Urinary bladder (tissue), 4 donors: ENCODE measurements around the gene VPS4A. TPM values are rescaled to one million over a fixed set of nuclear protein-coding genes. Genes with fewer than 3 reads are reported as not detected.
"Not testable (repeated sequence)": the region's sequence is repeated elsewhere in the genome, so short reads cannot be mapped to it uniquely, and the experiment has no call there.

Experiments used
- DNase-seq: peaks from one replicate; pipeline ENCODE4 v3.0.0-alpha.2; 2015; ENCODE audit errors: extremely low spot score
- H3K27ac ChIP-seq: one replicate; pipeline ENCODE4 v1.5.1; 2013; ENCODE audit warnings: low read depth, mild to moderate bottlenecking, moderate library complexity
- H3K36me3 ChIP-seq: one replicate; pipeline ENCODE4 v1.6.1; 2013; ENCODE audit warnings: mild to moderate bottlenecking, moderate library complexity; ENCODE audit not compliant: insufficient read depth
- H3K4me1 ChIP-seq: one replicate; pipeline ENCODE4 v1.6.1; 2013; ENCODE audit warnings: mild to moderate bottlenecking, moderate library complexity; ENCODE audit not compliant: insufficient read depth
- H3K4me3 ChIP-seq: one replicate; pipeline ENCODE4 v1.5.1; 2013; ENCODE audit warnings: low read depth, low read length
- WGBS: extraction: QIAGEN DNeasy Blood & Tissue Kit; methylation state at CpG from one replicate; pipeline ENCODE4 v1.1.7; 2013; 5-methylcytosine and 5-hydroxymethylcytosine counted together
- polyA plus RNA-seq: library from polyadenylated mRNA; stranded (reverse); fragments of 200-250 nt; gene quantifications from one replicate; pipeline ENCODE4 v1.2.3, GENCODE V29; 2013
- total RNA-seq: library from RNA; depleted of rRNA; stranded (reverse); fragments of >200 nt; gene quantifications from one replicate; pipeline ENCODE4 v1.2.3, GENCODE V29; 2014
- donor health status: healthy with polysubstance abuse.
- donor health status: healthy.

Gene VPS4A
- total and polyA plus RNA-seq, 2 donors: 15.7 to 36.7 TPM

DNA sequence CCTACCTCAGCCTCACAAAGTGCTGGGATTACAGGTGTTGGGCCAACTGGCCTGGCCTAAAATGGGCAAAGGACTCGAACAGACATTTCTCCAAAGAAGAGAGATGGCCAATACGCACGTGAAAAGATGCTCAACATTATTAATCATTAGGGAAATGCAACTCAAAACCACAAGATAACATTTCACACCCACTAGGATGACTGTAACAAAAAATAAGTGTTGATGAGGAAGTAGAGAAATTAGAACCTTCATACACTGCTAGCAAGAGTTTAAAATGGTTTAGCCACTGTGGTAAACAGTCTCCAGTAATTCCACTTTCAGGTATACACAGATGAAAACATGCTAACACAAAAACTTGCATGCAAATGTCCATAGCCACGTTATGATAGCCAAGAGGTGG is 34.8 kb downstream of the VPS4A start:
- Histone ChIP-seq H3K36me3 (no peaks in the 10 kb centered on the region), H3K4me1 (no peaks in the 10 kb centered on the region), H3K27ac (no peak overlapping the region), H3K4me3 (no peak overlapping the region)
- WGBS: 82% methylated on average over 4 of the region's 4 CpGs
- DNase-seq: no peak

DNA sequence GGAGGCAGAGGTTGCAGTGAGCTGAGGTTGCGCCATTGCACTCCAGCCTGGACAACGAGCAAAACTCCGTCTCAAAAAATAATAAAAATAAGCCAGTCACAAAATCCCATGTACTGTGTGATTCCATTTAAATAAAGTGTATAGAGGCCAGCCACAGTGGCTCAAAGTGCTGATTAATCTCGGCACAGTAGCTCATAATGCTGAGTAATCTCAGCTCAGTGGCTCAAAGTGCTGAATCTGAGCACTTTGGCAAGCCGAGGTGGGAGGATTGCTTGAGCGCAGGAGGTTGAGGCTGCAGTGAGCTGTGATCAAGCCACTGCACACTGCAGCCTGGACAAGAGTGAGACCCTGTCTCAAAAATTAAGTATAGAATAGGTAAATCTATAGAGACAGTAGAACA is 35.5 kb downstream of the VPS4A start:
- no peaks in the 10 kb centered on the region for H3K4me1 ChIP-seq
- 77% methylated on average over 6 of the region's 6 CpGs for WGBS
- H3K36me3 ChIP-seq: no peaks in the 10 kb centered on the region
- no peak overlapping the region for H3K27ac ChIP-seq
- DNase-seq: no peak
- H3K4me3 ChIP-seq: no peak overlapping the region

DNA sequence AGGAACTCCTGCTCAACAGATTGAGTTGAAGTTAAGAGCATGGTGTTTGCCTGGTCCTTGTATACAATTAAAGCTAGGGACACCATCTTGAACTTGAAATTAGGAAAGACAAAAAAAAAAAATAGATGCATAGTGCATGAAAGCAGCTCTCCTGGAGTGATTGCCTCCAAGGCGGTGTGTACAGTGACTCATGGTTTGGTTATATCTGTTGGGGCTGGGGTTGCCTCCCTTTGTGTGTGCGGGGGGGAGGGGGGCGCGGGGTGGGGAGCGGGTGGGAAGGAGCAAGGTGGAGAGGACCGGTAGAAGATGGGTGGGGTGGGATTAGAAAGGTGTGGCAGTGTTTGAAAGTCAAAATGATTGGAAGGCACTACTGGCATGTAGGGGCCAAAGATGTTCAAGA is 37.1 kb downstream of the VPS4A start:
- no peak overlapping the region for H3K27ac ChIP-seq
- H3K36me3 ChIP-seq: no peaks in the 10 kb centered on the region
- DNase-seq: no peak
- H3K4me3 ChIP-seq: no peak overlapping the region
- WGBS: 95% methylated on average over 6 of the region's 6 CpGs
- H3K4me1 ChIP-seq: no peaks in the 10 kb centered on the region

- Histone ChIP-seq H3K27ac (no peak overlapping the region), H3K4me3 (no peak overlapping the region), H3K4me1 (no peaks in the 10 kb centered on the region), H3K36me3 (no peaks in the 10 kb centered on the region)
- WGBS: 89% methylated on average over 10 of the region's 10 CpGs
- no peak for DNase-seq
These were observed 38.4 kb downstream of the VPS4A start for GRCh38 chr16:69349536-69349935.

DNA sequence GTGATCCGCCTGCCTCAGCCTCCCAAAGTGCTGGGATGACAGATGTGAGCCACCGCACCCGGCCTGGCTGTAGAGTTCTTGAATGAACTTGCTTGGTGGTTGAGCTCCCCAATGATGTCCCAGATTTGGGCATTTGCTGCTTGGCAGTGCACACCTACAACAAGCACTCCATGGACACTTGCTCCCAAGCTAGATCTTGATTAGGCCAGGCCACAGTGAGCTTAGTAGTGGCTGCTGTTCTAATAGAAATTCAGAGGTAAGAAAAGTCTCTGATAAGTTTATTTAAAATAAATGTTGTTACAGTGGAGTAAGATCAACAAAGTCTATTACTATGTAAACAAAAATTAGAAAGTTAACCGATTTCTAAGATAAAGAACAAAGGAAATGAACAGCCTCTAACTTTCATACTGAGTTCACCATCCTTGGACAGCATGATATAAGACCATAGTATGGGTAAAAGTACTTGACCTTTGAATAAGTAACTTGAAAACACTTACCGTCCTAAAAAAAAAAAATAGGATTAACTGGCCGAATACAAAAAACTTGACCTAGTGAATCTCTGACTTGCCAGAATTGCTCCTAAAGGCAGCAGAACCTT is 39.5 kb downstream of the VPS4A start:
- no peaks in the 10 kb centered on the region for H3K4me1 ChIP-seq
- no peak overlapping the region for H3K27ac ChIP-seq
- WGBS: 68% methylated on average over 6 of the region's 6 CpGs
- H3K4me3 ChIP-seq: no peak overlapping the region
- peaks cover under 1% of the 10 kb centered on the region for H3K36me3 ChIP-seq
- DNase-seq: no peak

DNA sequence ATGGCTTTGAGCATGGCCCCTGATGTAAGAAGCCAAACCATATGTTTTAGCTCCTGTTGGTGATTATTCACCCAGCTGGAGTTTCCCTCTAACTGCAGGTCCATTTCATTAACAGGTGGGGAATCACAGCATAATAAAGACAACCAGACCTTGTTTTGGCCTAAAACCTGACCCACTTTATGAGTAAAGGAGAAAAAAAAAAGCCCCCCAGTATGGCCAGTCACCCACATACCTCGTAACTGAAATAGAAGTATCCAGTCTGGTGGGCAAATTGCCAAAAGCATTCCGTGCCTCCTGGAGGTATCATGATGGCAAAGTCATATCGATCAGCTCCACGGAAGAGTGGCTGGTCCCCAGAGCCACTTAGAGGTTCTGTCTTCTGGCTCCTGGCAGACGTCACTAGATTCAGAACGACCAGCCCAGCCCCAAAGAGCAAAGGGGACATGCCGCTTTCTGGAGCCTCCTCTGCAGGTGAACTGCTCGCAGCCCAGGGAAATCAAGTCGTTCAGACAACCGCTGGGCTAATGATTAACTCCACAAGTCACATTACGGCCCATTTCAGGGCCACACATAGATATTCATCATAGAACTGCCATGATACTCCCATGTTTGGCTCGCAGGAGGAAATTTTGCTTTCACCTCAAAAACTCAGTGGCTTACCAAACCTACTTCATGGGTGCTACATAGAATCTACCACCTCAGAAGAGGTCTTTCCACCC is 40.3 kb downstream of the VPS4A start, which contains the start of gene TMED6:
TSS of gene TMED6 (minus strand) at position 478 of the 719 bp plus-strand sequence. CDS start at position 445, 33 bp downstream.
- peaks cover 3% of the 10 kb centered on the region for H3K36me3 ChIP-seq
- no peaks in the 10 kb centered on the region for H3K4me1 ChIP-seq
- H3K4me3 ChIP-seq: no peak within 1 kb of the TSS
- no peak for DNase-seq
- 85% methylated on average over 12 of the region's 12 CpGs for WGBS
- no peak within 1 kb of the TSS for H3K27ac ChIP-seq

DNA sequence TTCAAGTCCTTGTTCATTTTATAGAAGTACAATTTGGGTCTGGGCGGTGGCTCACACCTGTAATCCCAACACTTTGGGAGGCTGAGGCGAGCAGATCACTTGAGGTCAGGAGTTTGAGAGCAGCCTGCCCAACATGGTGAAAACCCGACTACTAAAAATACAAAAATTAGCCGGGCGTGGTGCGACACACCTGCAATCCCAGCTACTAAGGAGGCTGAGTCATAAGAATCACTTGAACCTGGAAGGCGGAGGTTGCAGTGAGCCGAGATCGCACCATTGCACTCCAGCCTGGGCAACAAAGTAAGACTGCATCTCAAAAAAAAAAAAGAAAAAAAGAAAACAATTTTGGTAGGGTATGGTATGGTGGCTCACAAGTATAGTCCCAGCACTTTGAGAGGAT is 48.9 kb downstream of the VPS4A start:
- DNase-seq, H3K4me1 ChIP-seq, H3K36me3 ChIP-seq, H3K27ac ChIP-seq, H3K4me3 ChIP-seq: not testable (repeated sequence)
- 98% methylated on average over 9 of the region's 9 CpGs for WGBS

GRCh38 chr16:69363281-69363717 is 52.1 kb downstream of the VPS4A start:
- Histone ChIP-seq H3K27ac (no peak overlapping the region), H3K4me3 (no peak overlapping the region), H3K36me3 (peaks cover 7% of the 10 kb centered on the region), H3K4me1 (no peaks in the 10 kb centered on the region)
- 93% methylated on average over 5 of the region's 5 CpGs for WGBS
- DNase-seq: no peak

- Histone ChIP-seq H3K4me1 (no peaks in the 10 kb centered on the region), H3K27ac (no peak overlapping the region), H3K36me3 (peaks cover 8% of the 10 kb centered on the region), H3K4me3 (no peak overlapping the region)
- 94% methylated on average over 2 of the region's 2 CpGs for WGBS
- DNase-seq: no peak
These were observed 52.9 kb downstream of the VPS4A start for GRCh38 chr16:69364088-69364487.

DNA sequence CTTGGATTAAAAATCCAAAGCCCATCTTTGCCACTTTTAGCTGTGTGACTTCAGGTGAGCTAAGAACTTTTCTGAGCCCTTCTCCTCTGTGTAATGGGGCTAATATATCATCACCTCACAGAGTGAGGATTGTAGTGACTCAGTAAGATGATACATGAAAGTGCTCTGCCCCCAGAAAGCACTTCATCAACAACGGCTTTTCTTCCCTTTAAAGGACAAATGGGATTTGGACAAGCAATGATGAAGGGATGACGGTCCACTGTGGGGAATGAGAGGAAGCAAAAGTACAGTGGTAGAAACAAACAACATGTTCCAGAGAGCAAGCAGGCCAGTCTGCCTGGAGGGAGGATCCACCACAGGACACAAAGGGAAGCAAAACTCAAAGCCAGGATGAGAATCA is 54.8 kb downstream of the VPS4A start:
- 86% methylated on average over 2 of the region's 2 CpGs for WGBS
- Histone ChIP-seq H3K4me3 (no peak overlapping the region), H3K4me1 (no peaks in the 10 kb centered on the region), H3K36me3 (peaks cover 10% of the 10 kb centered on the region), H3K27ac (no peak overlapping the region)
- no peak for DNase-seq

DNA sequence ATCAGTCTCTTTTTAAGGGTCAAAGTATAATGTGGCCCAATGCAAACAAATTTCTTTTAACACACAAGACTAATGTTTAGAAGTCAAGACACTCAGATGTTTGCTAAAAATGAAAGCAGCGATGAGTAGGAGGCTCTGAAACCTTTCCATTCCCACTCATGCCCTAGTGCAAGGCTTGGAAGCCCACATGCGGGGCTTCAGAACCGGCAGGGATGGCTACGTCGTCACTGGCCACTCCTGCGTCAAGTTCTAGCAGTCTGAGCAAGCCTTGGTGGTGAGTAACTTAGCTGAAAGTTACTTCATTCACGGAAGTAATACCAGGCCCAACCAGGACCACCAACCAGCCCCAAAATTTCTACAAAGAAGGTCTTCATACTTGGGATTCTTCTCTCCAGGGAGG is 55.3 kb downstream of the VPS4A start:
- no peak for DNase-seq
- Histone ChIP-seq H3K36me3 (peaks cover 10% of the 10 kb centered on the region), H3K4me1 (no peaks in the 10 kb centered on the region), H3K4me3 (no peak overlapping the region), H3K27ac (no peak overlapping the region)
- WGBS: 93% methylated on average over 7 of the region's 7 CpGs

DNA sequence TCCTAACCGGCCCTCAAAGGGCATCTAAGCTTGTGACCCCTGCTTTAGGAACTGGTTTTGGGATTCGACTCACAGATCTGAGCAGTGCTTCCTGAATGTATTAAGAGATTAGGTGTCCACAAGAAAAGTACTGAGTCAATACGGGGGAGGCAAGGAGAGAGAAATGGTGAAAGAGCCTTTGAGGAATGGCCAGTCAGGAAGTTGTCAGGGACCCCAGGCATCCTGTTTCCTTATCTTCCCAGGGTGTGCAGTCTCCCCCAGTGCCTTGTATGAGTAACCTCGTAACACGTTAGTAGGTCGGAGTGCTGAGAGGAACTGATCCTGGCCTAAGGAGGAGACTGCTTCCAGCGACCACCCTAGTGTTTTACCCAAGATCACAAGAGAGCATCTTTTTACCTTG is 56.8 kb downstream of the VPS4A start:
- no peak overlapping the region for H3K27ac ChIP-seq
- no peak overlapping the region for H3K4me3 ChIP-seq
- WGBS: 71% methylated on average over 7 of the region's 7 CpGs
- no peak for DNase-seq
- no peaks in the 10 kb centered on the region for H3K4me1 ChIP-seq
- peaks cover 13% of the 10 kb centered on the region for H3K36me3 ChIP-seq

GRCh38 chr16:69368866-69369265 is 57.7 kb downstream of the VPS4A start:
- no peaks in the 10 kb centered on the region for H3K4me1 ChIP-seq
- H3K36me3 ChIP-seq: peaks cover 14% of the 10 kb centered on the region
- 92% methylated on average over 4 of the region's 4 CpGs for WGBS
- no peak overlapping the region for H3K4me3 ChIP-seq
- no peak overlapping the region for H3K27ac ChIP-seq
- DNase-seq: no peak

- Histone ChIP-seq H3K36me3 (peaks cover 12% of the 10 kb centered on the region), H3K4me3 (no peak overlapping the region), H3K4me1 (no peaks in the 10 kb centered on the region), H3K27ac (no peak overlapping the region)
- WGBS: 89% methylated on average over 2 of the region's 2 CpGs
- no peak for DNase-seq
These were observed 60.4 kb downstream of the VPS4A start for GRCh38 chr16:69371564-69371963.
